AG09319 (cell line): ENCODE data around the gene PRR14L.

Experiments used
- DNase-seq: peaks from one replicate; pipeline ENCODE4 v3.0.0-alpha.2; 2010; ENCODE audit warnings: low read depth; ENCODE audit errors: extremely low read depth
- CTCF ChIP-seq: IDR thresholded peaks from 2 replicates; pipeline ENCODE4 v1.5.1; 2011; ENCODE audit warnings: low read depth, mild to moderate bottlenecking, inconsistent platforms, low read length, moderate library complexity

PRR14L gene

GRCh38 chr22:31692186-31692886 is 57.6 kb downstream of the PRR14L start:
- DNase-seq, result no peak
- no peak for TF ChIP-seq CTCF

- no peak for TF ChIP-seq CTCF
- no peak for DNase-seq
Observed at GRCh38 chr22:31691408-31691807, 58.5 kb downstream of the PRR14L start.

GRCh38 chr22:31683181-31684105 is 66.5 kb downstream of the PRR14L start:
- DNase-seq, result no peak
- TF ChIP-seq CTCF, result no peak

- DNase-seq, result no peak
- TF ChIP-seq CTCF, result no peak
Observed at GRCh38 chr22:31682751-31683150, 67.2 kb downstream of the PRR14L start.

- peak; percentile 40 for DNase-seq
- TF ChIP-seq CTCF, result no peak
Observed at GRCh38 chr22:31681349-31682345, 68.3 kb downstream of the PRR14L start.

- DNase-seq, result peak; percentile 36
- no peak for TF ChIP-seq CTCF
Observed at GRCh38 chr22:31680861-31681341, 69.0 kb downstream of the PRR14L start.
